H9 (cell line): Measurements from ENCODE around the gene LRRC58. TPM values are rescaled to one million over a fixed set of nuclear protein-coding genes. Genes with fewer than 3 reads are reported as not detected.

Experiments
- DNase-seq: peaks from one replicate; pipeline ENCODE4 v3.0.0-alpha.2; 2017
- H2AFZ ChIP-seq: one replicate; pipeline ENCODE4 v1.6.1; 2013; ENCODE audit warnings: mild to moderate bottlenecking, low read length, control low read depth, moderate library complexity
- H2AK5ac ChIP-seq: 2 replicates; pipeline ENCODE4 v1.6.1; 2013; ENCODE audit warnings: low read length, control low read depth, mixed read lengths; ENCODE audit not compliant: insufficient read length
- H2BK120ac ChIP-seq: one replicate; pipeline ENCODE4 v1.6.1; 2013; ENCODE audit warnings: low read depth, mild to moderate bottlenecking, low read length, control low read depth, inconsistent platforms; ENCODE audit not compliant: poor library complexity, severe bottlenecking
- H2BK12ac ChIP-seq: 2 replicates; pipeline ENCODE4 v1.6.1; 2013; ENCODE audit warnings: low read length, control low read depth, mixed read lengths, low read depth; ENCODE audit not compliant: insufficient read length
- H2BK15ac ChIP-seq: 2 replicates; pipeline ENCODE4 v1.6.1; 2013; ENCODE audit warnings: low read depth, low read length, control low read depth
- H2BK20ac ChIP-seq: one replicate; pipeline ENCODE4 v1.6.1; 2013; ENCODE audit warnings: low read depth, mild to moderate bottlenecking, low read length, control low read depth, inconsistent platforms; ENCODE audit not compliant: poor library complexity, severe bottlenecking
- H2BK5ac ChIP-seq: 2 replicates; pipeline ENCODE4 v1.6.1; 2013; ENCODE audit warnings: low read length, control low read depth, mixed read lengths; ENCODE audit not compliant: insufficient read length
- H3K14ac ChIP-seq: 2 replicates; pipeline ENCODE4 v1.6.1; 2013; ENCODE audit warnings: low read length, control low read depth; ENCODE audit not compliant: insufficient read depth
- H3K18ac ChIP-seq: 2 replicates; pipeline ENCODE4 v1.6.1; 2013; ENCODE audit warnings: low read depth, mild to moderate bottlenecking, mixed read lengths, low read length, control low read depth; ENCODE audit not compliant: insufficient read length
- H3K23ac ChIP-seq: 2 replicates; pipeline ENCODE4 v1.6.1; 2013; ENCODE audit warnings: low read length, control low read depth, mixed read lengths, low read depth; ENCODE audit not compliant: insufficient read length
- H3K23me2 ChIP-seq: 2 replicates; pipeline ENCODE4 v1.6.1; 2013; ENCODE audit warnings: low read depth, mild to moderate bottlenecking, mixed read lengths, low read length, control low read depth; ENCODE audit not compliant: insufficient read length, poor library complexity, severe bottlenecking
- H3K27ac ChIP-seq: 2 replicates; pipeline ENCODE4 v1.5.1; 2013; ENCODE audit warnings: low read length, control low read depth, mixed read lengths, low read depth; ENCODE audit not compliant: insufficient read length
- H3K27me3 ChIP-seq: 2 replicates; pipeline ENCODE4 v1.6.1; 2013; ENCODE audit warnings: low read length, control low read depth, inconsistent platforms; ENCODE audit not compliant: insufficient read depth
- H3K4ac ChIP-seq: 2 replicates; pipeline ENCODE4 v1.6.1; 2013; ENCODE audit warnings: low read depth, mild to moderate bottlenecking, control low read depth, inconsistent platforms, low read length, moderate library complexity
- H3K4me1 ChIP-seq: 2 replicates; pipeline ENCODE4 v1.6.1; 2013; ENCODE audit warnings: low read length, control low read depth, inconsistent platforms; ENCODE audit not compliant: insufficient read depth
- H3K4me2 ChIP-seq: 2 replicates; pipeline ENCODE4 v1.6.1; 2013; ENCODE audit warnings: low read length, control low read depth, mixed read lengths; ENCODE audit not compliant: insufficient read length, insufficient read depth
- H3K56ac ChIP-seq: 2 replicates; pipeline ENCODE4 v1.6.1; 2013; ENCODE audit warnings: low read depth, mild to moderate bottlenecking, mixed read lengths, low read length, control low read depth; ENCODE audit not compliant: insufficient read length
- H3K79me1 ChIP-seq: 2 replicates; pipeline ENCODE4 v1.6.1; 2013; ENCODE audit warnings: low read depth, mild to moderate bottlenecking, moderate library complexity, low read length, control low read depth, inconsistent platforms; ENCODE audit not compliant: insufficient read depth, poor library complexity, severe bottlenecking
- H3K79me2 ChIP-seq: 2 replicates; pipeline ENCODE4 v1.6.1; 2013; ENCODE audit warnings: low read length, control low read depth, inconsistent platforms; ENCODE audit not compliant: insufficient read depth
- H3K9ac ChIP-seq: 2 replicates; pipeline ENCODE4 v1.6.1; 2013; ENCODE audit warnings: low read length, control low read depth, mixed read lengths; ENCODE audit not compliant: insufficient read length; ENCODE audit errors: extremely low read depth
- H3K9me3 ChIP-seq: one replicate; pipeline ENCODE4 v1.6.1; 2013; ENCODE audit warnings: low read depth, low read length, inconsistent platforms; ENCODE audit not compliant: control insufficient read depth
- H3T11ph ChIP-seq: one replicate; pipeline ENCODE4 v1.6.1; 2013; ENCODE audit warnings: mild to moderate bottlenecking, low read length, control low read depth, inconsistent platforms
- H4K20me1 ChIP-seq: one replicate; pipeline ENCODE4 v1.6.1; 2013; ENCODE audit not compliant: control insufficient read depth, insufficient read length, insufficient read depth
- H4K5ac ChIP-seq: 2 replicates; pipeline ENCODE4 v1.6.1; 2013; ENCODE audit warnings: low read depth, mild to moderate bottlenecking, mixed read lengths, low read length, control low read depth; ENCODE audit not compliant: insufficient read length
- H4K8ac ChIP-seq: replicated peaks from 2 replicates; pipeline ENCODE4 v1.6.1; 2013; ENCODE audit warnings: low read length, control low read depth, mixed read lengths, low read depth; ENCODE audit not compliant: insufficient read length
- H4K91ac ChIP-seq: 2 replicates; pipeline ENCODE4 v1.6.1; 2013; ENCODE audit warnings: low read depth, mild to moderate bottlenecking, moderate library complexity, mixed read lengths, low read length, control low read depth; ENCODE audit not compliant: insufficient read length
- H3K27ac Mint-ChIP-seq, 3 experiments: 2 replicates in 2 of 3; 3 replicates in 1 of 3; pipeline ENCODE4 v1.8.0; 2020 to 2021; ENCODE audit warnings: mixed read lengths in 3 of 3, mild to moderate bottlenecking in 1 of 3, moderate library complexity in 1 of 3
- H3K27me3 Mint-ChIP-seq: 2 replicates; pipeline ENCODE4 v1.8.0; 2021; ENCODE audit warnings: low read depth, mild to moderate bottlenecking, moderate library complexity, mixed read lengths
- H3K36me3 Mint-ChIP-seq, 3 experiments: 2 replicates in 2 of 3; 3 replicates in 1 of 3; pipeline ENCODE4 v1.8.0; 2020 to 2021; ENCODE audit warnings: low read depth in 3 of 3, mixed read lengths in 3 of 3; ENCODE audit not compliant: insufficient read depth in 1 of 3
- H3K4me1 Mint-ChIP-seq, 2 experiments: 2 replicates each; pipeline ENCODE4 v1.8.0; 2020; ENCODE audit warnings: mixed read lengths in 2 of 2
- H3K4me3 Mint-ChIP-seq, 2 experiments: 2 replicates in 1 of 2; 3 replicates in 1 of 2; pipeline ENCODE4 v1.8.0; 2020 to 2021; ENCODE audit warnings: mild to moderate bottlenecking in 2 of 2, mixed read lengths in 2 of 2, moderate library complexity in 1 of 2
- H3K9me3 Mint-ChIP-seq, 2 experiments: 2 replicates in 1 of 2; 3 replicates in 1 of 2; pipeline ENCODE4 v1.8.0; 2020; ENCODE audit warnings: mild to moderate bottlenecking in 2 of 2, mixed read lengths in 2 of 2, moderate library complexity in 1 of 2
- CTCF ChIP-seq: fragments of 200-600 bp; sonication (generic); conservative IDR thresholded peaks from 3 replicates; pipeline ENCODE4 v1.8.0; 2021; ENCODE audit warnings: antibody characterized with exemption, mild to moderate bottlenecking
- WGBS: extraction: QIAGEN DNeasy Blood & Tissue Kit; methylation state at CpG from one replicate; pipeline ENCODE4 v1.1.7; 2013; ENCODE audit warnings: missing lambda C conversion rate, low lambda C conversion rate, mixed read lengths; ENCODE audit not compliant: insufficient read length; ENCODE audit errors: extremely low coverage; 5-methylcytosine and 5-hydroxymethylcytosine counted together
- total RNA-seq: library from RNA; stranded (reverse); gene quantifications from 2 replicates; pipeline ENCODE4 v1.2.1, GENCODE V29; 2021

Gene LRRC58
- total RNA-seq, 1 experiment from 2014 or later, result 18.2 TPM

DNA sequence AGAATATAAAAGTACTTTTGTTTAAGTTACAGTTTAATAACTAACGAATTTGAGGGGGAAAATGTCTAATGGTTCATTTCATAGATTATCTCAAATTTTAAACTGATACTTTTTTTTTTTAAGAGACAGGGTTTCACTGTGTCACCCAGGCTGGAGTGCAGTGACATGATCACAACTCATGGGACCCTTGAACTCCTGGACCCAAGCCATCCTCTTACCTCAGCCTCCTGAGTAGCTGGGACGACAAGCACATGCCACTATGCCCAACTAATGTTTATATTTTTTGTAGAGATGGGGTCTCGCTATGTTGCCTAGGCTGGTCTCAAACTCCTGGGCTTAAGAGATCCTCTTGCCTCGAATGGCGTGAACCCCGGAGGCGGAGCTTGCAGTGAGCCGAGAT, 16.5 kb downstream of the LRRC58 start:
- Histone ChIP-seq H2BK5ac (no peak overlapping the region), H4K8ac (no peak overlapping the region), H3K4me1 (no peaks in the 10 kb centered on the region; the same call in 1 of the 2 replicates), H4K91ac (no peak overlapping the region), H3K9me3 (no peaks in the 10 kb centered on the region), H2BK12ac (no peak overlapping the region), H3K4ac (no peak overlapping the region), H2BK20ac (no peak overlapping the region), H3K56ac (no peak overlapping the region), H3K4me2 (no peak overlapping the region), H3K9ac (no peak overlapping the region), H2AK5ac (no peak overlapping the region), H4K20me1 (no peaks in the 10 kb centered on the region), H3T11ph (no peak overlapping the region), H2BK120ac (no peak overlapping the region), H3K23ac (no peak overlapping the region), H2AFZ (no peak overlapping the region), H3K27me3 (no peaks in the 10 kb centered on the region), H2BK15ac (no peak overlapping the region), H3K79me2 (no peaks in the 10 kb centered on the region), H3K27ac (no peak overlapping the region), H3K79me1 (no peaks in the 10 kb centered on the region), H3K14ac (no peak overlapping the region), H4K5ac (no peak overlapping the region), H3K23me2 (no peaks in the 10 kb centered on the region), H3K18ac (no peak overlapping the region)
- no CpG with 5 or more reads among the region's 8 CpGs for WGBS
- DNase-seq, result no peak
- Mint-ChIP-seq H3K36me3 (peaks cover 16 to 34% (median 25%) of the 10 kb centered on the region in 3 experiments; a peak in 6 of 7 replicates), H3K27me3 (no peaks in the 10 kb centered on the region), H3K4me1 (peaks cover 0 to 4% of the 10 kb centered on the region in 2 experiments; a peak in 1 of 4 replicates), H3K27ac (no peak overlapping the region), H3K9me3 (no peaks in the 10 kb centered on the region), H3K4me3 (no peak overlapping the region)
- TF ChIP-seq CTCF, result no peak
